Tibial nerve (tissue), 4 donors: ENCODE results near the gene JOSD2. TPM values are rescaled to one million over a fixed set of nuclear protein-coding genes. Genes with fewer than 3 reads are reported as not detected.

ENCODE experiments used
- DNase-seq, 2 donors: peaks; one replicate each; pipeline ENCODE4 v3.0.0-alpha.2; 2019; ENCODE audit warnings: low spot score in 2 of 2
- H3K27ac ChIP-seq, 4 donors: fragments of 200-600 bp; sonication (generic) in 3 of 4; one replicate each; pipeline ENCODE4 v1.5.1; 2017 to 2019; ENCODE audit warnings: mild to moderate bottlenecking in 1 of 4
- H3K27me3 ChIP-seq, 2 donors: fragments of 200-600 bp; sonication (generic) in 1 of 2; one replicate each; pipeline versions ENCODE4 v1.5.1 to v1.6.0; 2017 to 2019
- H3K36me3 ChIP-seq, 3 donors: fragments of 200-600 bp; sonication (generic); one replicate each; pipeline ENCODE4 v1.5.1; 2018 to 2019
- H3K4me1 ChIP-seq, 4 donors: fragments of 200-600 bp; sonication (generic) in 3 of 4; one replicate each; pipeline ENCODE4 v1.5.1; 2017 to 2019
- H3K4me3 ChIP-seq, 4 donors: fragments of 200-600 bp; sonication (generic) in 3 of 4; one replicate each; pipeline ENCODE4 v1.5.1; 2017 to 2019; ENCODE audit warnings: mild to moderate bottlenecking in 1 of 4, moderate library complexity in 1 of 4
- H3K9me3 ChIP-seq, 4 donors: fragments of 200-600 bp; sonication (generic) in 3 of 4; one replicate each; pipeline ENCODE4 v1.5.1; 2017 to 2019
- EP300 ChIP-seq, 2 donors: sonication (generic); formaldehyde crosslinking; IDR thresholded peaks; one replicate each; pipeline ENCODE4 v1.6.1; 2017; ENCODE audit warnings: antibody characterized with exemption in 2 of 2, mild to moderate bottlenecking in 1 of 2
- POLR2A ChIP-seq, 2 donors: fragments of 450-650 bp; IDR thresholded peaks; one replicate each; pipeline ENCODE4 v1.6.1; 2017; ENCODE audit warnings: antibody characterized with exemption in 2 of 2, mild to moderate bottlenecking in 2 of 2, moderate library complexity in 2 of 2
- WGBS, 2 donors: methylation state at CpG; one replicate each; pipeline ENCODE4 v1.1.5; 2018; 5-methylcytosine and 5-hydroxymethylcytosine counted together
- total RNA-seq, 4 donors: library from RNA; depleted of rRNA; stranded (reverse); fragments of >200 nt; gene quantifications; one replicate each; pipeline ENCODE4 v1.1.0, GENCODE V29; 2016
- TF ChIP-seq, protein P1 (sequence below), 5 experiments: fragments of 200-600 bp in 3 of 5; fragments of 450-650 bp in 2 of 5; sonication (generic) in 3 of 5; IDR thresholded peaks; one replicate each; pipeline ENCODE4 v1.5.1; 2016 to 2019; ENCODE audit warnings: antibody characterized with exemption in 5 of 5, mild to moderate bottlenecking in 3 of 5, moderate library complexity in 2 of 5

The JOSD2 gene
- total RNA-seq, 4 donors from 2014 or later: 32.3 to 52.2 (median 38.8) TPM

DNA sequence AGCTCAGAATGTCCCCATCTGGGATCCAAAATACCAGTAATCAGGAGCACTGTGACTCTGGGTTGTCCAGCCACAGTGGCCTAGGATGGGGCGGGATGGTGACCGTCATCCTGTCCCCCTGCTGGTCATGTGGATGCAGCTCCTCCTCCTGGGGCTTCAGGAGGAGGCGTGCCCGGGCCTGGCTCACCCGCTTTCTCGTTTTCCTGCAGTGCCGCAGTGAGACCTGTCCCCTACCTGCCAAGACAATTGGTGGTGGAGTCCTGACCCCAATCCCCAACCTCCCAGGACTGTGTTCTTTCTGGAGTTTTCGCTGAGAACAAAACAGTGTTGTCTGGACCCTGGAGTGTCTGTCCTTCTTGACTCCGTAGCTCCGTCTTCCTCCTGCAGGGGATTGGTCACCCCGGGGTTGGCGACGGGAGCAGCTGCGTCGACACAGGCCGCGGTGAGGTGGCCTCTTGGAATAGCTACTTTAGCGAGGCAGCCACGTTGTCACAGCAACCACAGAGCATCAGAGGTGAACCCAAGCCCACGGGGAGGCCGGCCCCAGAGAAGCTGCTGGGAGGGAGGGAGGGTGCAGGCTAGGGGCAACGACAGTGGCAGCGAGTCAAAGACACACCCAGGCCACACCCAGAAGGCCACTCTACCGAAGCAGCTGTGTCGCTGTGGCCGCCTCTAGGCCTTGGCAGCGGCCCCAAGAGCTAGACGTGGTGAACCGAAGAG lies 44.8 kb downstream of the JOSD2 start:
- no peaks in the 10 kb centered on the region for H3K36me3 ChIP-seq
- H3K4me3 ChIP-seq: no peak overlapping the region
- H3K9me3 ChIP-seq: no peaks in the 10 kb centered on the region
- H3K4me1 ChIP-seq: no peaks in the 10 kb centered on the region
- H3K27me3 ChIP-seq: peaks cover 0 to 16% of the 10 kb centered on the region in 2 donors
- 31 to 52% methylated on average over 29 of the region's 29 CpGs for WGBS, 2 donors
- TF ChIP-seq EP300 (IDR thresholded peaks at IDR 0.05) (no peak), POLR2A (IDR thresholded peaks at IDR 0.05) (no peak)
- TF ChIP-seq, protein P1, sequence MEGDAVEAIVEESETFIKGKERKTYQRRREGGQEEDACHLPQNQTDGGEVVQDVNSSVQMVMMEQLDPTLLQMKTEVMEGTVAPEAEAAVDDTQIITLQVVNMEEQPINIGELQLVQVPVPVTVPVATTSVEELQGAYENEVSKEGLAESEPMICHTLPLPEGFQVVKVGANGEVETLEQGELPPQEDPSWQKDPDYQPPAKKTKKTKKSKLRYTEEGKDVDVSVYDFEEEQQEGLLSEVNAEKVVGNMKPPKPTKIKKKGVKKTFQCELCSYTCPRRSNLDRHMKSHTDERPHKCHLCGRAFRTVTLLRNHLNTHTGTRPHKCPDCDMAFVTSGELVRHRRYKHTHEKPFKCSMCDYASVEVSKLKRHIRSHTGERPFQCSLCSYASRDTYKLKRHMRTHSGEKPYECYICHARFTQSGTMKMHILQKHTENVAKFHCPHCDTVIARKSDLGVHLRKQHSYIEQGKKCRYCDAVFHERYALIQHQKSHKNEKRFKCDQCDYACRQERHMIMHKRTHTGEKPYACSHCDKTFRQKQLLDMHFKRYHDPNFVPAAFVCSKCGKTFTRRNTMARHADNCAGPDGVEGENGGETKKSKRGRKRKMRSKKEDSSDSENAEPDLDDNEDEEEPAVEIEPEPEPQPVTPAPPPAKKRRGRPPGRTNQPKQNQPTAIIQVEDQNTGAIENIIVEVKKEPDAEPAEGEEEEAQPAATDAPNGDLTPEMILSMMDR (IDR thresholded peaks at IDR 0.05): no peak
- H3K27ac ChIP-seq: no peak overlapping the region
- no peak for DNase-seq

DNA sequence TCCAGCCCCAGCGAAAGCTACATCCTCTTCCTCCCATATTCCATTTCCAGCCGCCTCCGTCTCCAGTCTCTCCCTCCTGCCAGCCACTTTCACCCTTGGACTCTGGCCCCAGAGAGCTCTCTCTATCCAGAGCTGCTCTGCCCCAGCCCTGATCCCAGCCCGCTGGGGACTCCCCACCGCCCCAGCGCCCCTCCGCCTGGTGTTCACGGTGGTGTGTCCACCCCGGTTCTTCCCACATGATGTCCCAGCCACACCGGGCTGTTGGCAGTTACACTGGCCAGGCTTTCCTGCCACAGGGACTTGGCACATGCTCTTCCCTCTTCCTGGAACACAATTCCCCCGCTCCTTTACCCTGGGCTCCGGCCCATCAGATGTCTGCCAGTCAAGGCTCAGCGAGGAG lies 46.0 kb downstream of the JOSD2 start:
- H3K4me1 ChIP-seq: no peaks in the 10 kb centered on the region
- WGBS, 2 donors: 89 to 93% methylated on average over 13 of the region's 13 CpGs
- no peaks in the 10 kb centered on the region for H3K9me3 ChIP-seq
- H3K4me3 ChIP-seq: no peak overlapping the region
- H3K27ac ChIP-seq: no peak overlapping the region
- peaks cover 0 to 20% of the 10 kb centered on the region in 2 donors for H3K27me3 ChIP-seq
- DNase-seq: no peak
- TF ChIP-seq EP300 (IDR thresholded peaks at IDR 0.05) (no peak), POLR2A (IDR thresholded peaks at IDR 0.05) (no peak)
- TF ChIP-seq, protein P1 (IDR thresholded peaks at IDR 0.05): no peak
- H3K36me3 ChIP-seq: no peaks in the 10 kb centered on the region

DNA sequence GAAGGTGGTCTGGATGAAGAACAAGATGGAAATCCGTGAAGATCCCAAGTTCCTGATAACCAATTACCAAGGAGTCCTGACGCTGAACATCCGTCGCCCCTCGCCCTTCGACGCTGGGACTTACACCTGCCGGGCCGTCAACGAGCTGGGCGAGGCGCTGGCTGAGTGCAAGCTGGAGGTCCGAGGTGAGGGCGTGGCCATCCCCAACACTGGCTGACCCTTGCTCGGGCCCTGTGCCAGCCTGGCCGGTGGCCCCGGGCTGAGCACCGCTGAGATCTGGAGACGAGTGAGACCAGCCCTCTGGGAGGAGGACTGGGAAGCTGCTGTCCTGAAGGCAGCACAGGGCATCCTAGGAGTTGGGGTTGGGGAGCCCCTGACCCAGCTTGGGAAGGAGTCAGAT lies 46.6 kb downstream of the JOSD2 start:
- TF ChIP-seq, protein P1 (IDR thresholded peaks at IDR 0.05): no peak
- TF ChIP-seq POLR2A (IDR thresholded peaks at IDR 0.05) (no peak), EP300 (IDR thresholded peaks at IDR 0.05) (no peak)
- 84 to 87% methylated on average over 19 of the region's 19 CpGs for WGBS, 2 donors
- DNase-seq: no peak
- Histone ChIP-seq H3K9me3 (no peaks in the 10 kb centered on the region), H3K27me3 (peaks cover 0 to 25% of the 10 kb centered on the region in 2 donors), H3K36me3 (no peaks in the 10 kb centered on the region), H3K27ac (no peak overlapping the region), H3K4me3 (no peak overlapping the region), H3K4me1 (no peaks in the 10 kb centered on the region)

GRCh38 chr19:50462970-50463369 lies 48.0 kb downstream of the JOSD2 start:
- TF ChIP-seq POLR2A (IDR thresholded peaks at IDR 0.05) (no peak), EP300 (IDR thresholded peaks at IDR 0.05) (no peak)
- TF ChIP-seq, protein P1 (IDR thresholded peaks at IDR 0.05): no peak
- Histone ChIP-seq H3K4me3 (no peak overlapping the region), H3K27ac (no peak overlapping the region), H3K36me3 (no peaks in the 10 kb centered on the region), H3K27me3 (peaks cover 0 to 38% of the 10 kb centered on the region in 2 donors), H3K9me3 (no peaks in the 10 kb centered on the region), H3K4me1 (no peaks in the 10 kb centered on the region)
- no peak for DNase-seq
- WGBS, 2 donors: 67 to 72% methylated on average over 7 of the region's 7 CpGs

GRCh38 chr19:50461066-50461875 lies 49.7 kb downstream of the JOSD2 start:
- TF ChIP-seq, protein P1 (IDR thresholded peaks at IDR 0.05): peak; percentile 70 to 90 (median 75)
- TF ChIP-seq POLR2A (IDR thresholded peaks at IDR 0.05) (no peak), EP300 (IDR thresholded peaks at IDR 0.05) (no peak)
- no peaks in the 10 kb centered on the region for H3K36me3 ChIP-seq
- H3K4me3 ChIP-seq: no peak overlapping the region
- no peaks in the 10 kb centered on the region for H3K9me3 ChIP-seq
- no peak overlapping the region for H3K27ac ChIP-seq
- WGBS, 2 donors: 30 to 39% methylated on average over 26 to 28 of the region's 28 CpGs
- no peaks in the 10 kb centered on the region for H3K4me1 ChIP-seq
- peaks cover 0 to 52% of the 10 kb centered on the region in 2 donors for H3K27me3 ChIP-seq
- DNase-seq: peak; percentile 33 to 48
